ENCODE data around the gene SLC1A2.

The SLC1A2 gene

DNA sequence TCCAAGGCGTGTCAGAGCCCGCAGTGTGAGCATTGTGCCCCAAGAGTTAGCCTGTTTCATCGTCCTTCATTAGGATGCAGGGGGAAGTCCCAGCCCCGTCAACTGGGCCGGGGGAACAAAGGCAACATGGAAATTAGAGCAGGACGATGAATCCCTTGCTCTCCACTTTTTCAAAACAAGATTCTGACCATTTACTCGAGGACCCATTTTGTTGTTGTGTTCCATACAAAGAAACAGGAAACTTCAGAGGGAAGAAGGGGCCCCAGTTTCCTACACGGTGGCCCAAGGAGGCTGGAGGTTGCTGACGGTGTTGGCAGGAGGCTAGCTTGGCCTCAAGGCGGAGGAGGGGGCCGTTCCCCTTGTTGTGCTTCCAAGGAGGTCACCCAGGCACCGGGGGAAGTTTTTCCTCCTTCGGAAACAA, 44.0 kb upstream of the SLC1A2 start:
- no peaks in the 10 kb centered on the region for H4K20me1 ChIP-seq (ENCODE audit: insufficient read depth, low read length, poor library complexity, severe bottlenecking)
- H3K4me3 ChIP-seq (ENCODE audit: low read length, poor library complexity, severe bottlenecking), result no peak overlapping the region
- H2AFZ ChIP-seq (ENCODE audit: low read length), result no peak overlapping the region
- no peaks in the 10 kb centered on the region for H3F3A ChIP-seq (ENCODE audit: low read depth)
- H3K27me3 ChIP-seq (ENCODE audit: insufficient read depth, low read length, poor library complexity, severe bottlenecking), result no peaks in the 10 kb centered on the region
- no peaks in the 10 kb centered on the region for H3K9me3 ChIP-seq (ENCODE audit: insufficient read depth, low read depth, low read length)
- no peak overlapping the region for H3K9ac ChIP-seq (ENCODE audit: low read depth, low read length, poor library complexity, severe bottlenecking)
- no peaks in the 10 kb centered on the region for H3K36me3 ChIP-seq (ENCODE audit: insufficient read depth, low read length)
- H3K9me2 ChIP-seq (replicated peaks; ENCODE audit: low read depth, low read length), result no peaks in the 10 kb centered on the region
- H3K4me2 ChIP-seq (ENCODE audit: low read depth, low read length, poor library complexity, severe bottlenecking), result no peak overlapping the region
- no peaks in the 10 kb centered on the region for H3K4me1 ChIP-seq (ENCODE audit: insufficient read depth, low read length, poor library complexity, severe bottlenecking)
- TF ChIP-seq, protein P1, sequence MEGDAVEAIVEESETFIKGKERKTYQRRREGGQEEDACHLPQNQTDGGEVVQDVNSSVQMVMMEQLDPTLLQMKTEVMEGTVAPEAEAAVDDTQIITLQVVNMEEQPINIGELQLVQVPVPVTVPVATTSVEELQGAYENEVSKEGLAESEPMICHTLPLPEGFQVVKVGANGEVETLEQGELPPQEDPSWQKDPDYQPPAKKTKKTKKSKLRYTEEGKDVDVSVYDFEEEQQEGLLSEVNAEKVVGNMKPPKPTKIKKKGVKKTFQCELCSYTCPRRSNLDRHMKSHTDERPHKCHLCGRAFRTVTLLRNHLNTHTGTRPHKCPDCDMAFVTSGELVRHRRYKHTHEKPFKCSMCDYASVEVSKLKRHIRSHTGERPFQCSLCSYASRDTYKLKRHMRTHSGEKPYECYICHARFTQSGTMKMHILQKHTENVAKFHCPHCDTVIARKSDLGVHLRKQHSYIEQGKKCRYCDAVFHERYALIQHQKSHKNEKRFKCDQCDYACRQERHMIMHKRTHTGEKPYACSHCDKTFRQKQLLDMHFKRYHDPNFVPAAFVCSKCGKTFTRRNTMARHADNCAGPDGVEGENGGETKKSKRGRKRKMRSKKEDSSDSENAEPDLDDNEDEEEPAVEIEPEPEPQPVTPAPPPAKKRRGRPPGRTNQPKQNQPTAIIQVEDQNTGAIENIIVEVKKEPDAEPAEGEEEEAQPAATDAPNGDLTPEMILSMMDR (conservative IDR thresholded peaks at IDR 0.05; ENCODE audit: low read length), result no peak
- no peak for TF ChIP-seq EZH2phosphoT487 (IDR thresholded peaks at IDR 0.05; ENCODE audit: borderline replicate concordance)
- H3K79me2 ChIP-seq (ENCODE audit: insufficient read depth, low read length), result no peaks in the 10 kb centered on the region

DNA sequence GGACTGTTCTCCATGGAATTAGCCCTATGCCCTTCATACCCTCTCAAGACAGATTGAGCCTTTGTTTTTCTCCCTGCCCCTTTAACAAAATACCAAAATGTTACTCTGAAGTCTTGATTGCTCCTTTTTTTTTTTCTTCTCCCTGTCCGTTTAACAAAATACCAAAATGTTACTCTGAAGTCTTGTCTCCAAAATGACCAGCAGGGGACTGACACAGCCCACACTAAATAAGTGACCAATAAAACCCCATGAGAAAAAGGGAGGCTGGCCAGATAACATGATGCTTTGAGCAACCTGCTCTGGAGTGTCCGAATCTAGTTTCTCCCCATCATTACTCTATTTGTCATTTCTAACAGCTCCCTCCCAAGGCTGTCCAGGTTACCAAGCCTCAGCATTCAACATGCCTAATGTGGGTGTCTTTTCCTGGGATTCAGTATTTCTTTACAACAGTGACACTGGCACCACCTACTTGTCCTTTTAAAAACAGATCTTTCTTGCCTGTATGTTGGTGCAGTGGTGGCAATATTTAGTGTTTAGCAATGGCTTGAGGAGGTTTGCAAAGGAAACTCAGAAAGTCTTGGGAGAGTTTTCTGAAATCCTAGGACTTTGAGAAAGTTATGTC, 42.7 kb upstream of the SLC1A2 start:
- no peaks in the 10 kb centered on the region for H3K9me3 ChIP-seq (ENCODE audit: insufficient read depth, low read depth, low read length)
- no peaks in the 10 kb centered on the region for H3K79me2 ChIP-seq (ENCODE audit: insufficient read depth, low read length)
- no peaks in the 10 kb centered on the region for H3F3A ChIP-seq (ENCODE audit: low read depth)
- no peaks in the 10 kb centered on the region for H3K9me2 ChIP-seq (replicated peaks; ENCODE audit: low read depth, low read length)
- no peaks in the 10 kb centered on the region for H4K20me1 ChIP-seq (ENCODE audit: insufficient read depth, low read length, poor library complexity, severe bottlenecking)
- H3K4me3 ChIP-seq (ENCODE audit: low read length, poor library complexity, severe bottlenecking), result no peak overlapping the region
- no peak overlapping the region for H2AFZ ChIP-seq (ENCODE audit: low read length)
- H3K4me2 ChIP-seq (ENCODE audit: low read depth, low read length, poor library complexity, severe bottlenecking), result no peak overlapping the region
- no peaks in the 10 kb centered on the region for H3K4me1 ChIP-seq (ENCODE audit: insufficient read depth, low read length, poor library complexity, severe bottlenecking)
- no peaks in the 10 kb centered on the region for H3K27me3 ChIP-seq (ENCODE audit: insufficient read depth, low read length, poor library complexity, severe bottlenecking)
- H3K36me3 ChIP-seq (ENCODE audit: insufficient read depth, low read length), result no peaks in the 10 kb centered on the region
- TF ChIP-seq, protein P1 (conservative IDR thresholded peaks at IDR 0.05; ENCODE audit: low read length), result no peak
- no peak for TF ChIP-seq EZH2phosphoT487 (IDR thresholded peaks at IDR 0.05; ENCODE audit: borderline replicate concordance)
- no peak overlapping the region for H3K9ac ChIP-seq (ENCODE audit: low read depth, low read length, poor library complexity, severe bottlenecking)

DNA sequence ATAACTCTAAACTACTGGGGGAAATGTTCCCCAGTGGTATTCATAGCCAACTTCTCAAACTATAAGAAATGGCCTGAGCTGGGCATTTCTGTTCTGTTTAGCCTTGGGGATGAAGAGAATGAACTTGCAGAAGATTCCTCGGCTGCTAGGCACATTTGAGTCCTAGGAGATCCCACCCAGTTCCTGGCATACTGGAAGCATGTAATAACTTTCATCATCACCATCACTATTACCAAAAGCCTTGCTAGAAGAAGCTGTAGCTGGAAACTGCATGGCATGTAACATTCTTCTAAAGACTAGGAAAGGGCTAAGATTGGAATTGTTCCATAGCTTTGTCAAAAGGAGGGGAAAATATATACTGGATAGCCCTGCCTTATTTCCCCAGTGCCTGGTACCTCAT, 40.1 kb upstream of the SLC1A2 start:
- Histone ChIP-seq H3K4me1 (ENCODE audit: insufficient read depth, low read length, poor library complexity, severe bottlenecking) (no peaks in the 10 kb centered on the region), H2AFZ (ENCODE audit: low read length) (no peak overlapping the region), H3K4me2 (ENCODE audit: low read depth, low read length, poor library complexity, severe bottlenecking) (no peak overlapping the region), H3K27me3 (ENCODE audit: insufficient read depth, low read length, poor library complexity, severe bottlenecking) (no peaks in the 10 kb centered on the region), H3K9me2 (replicated peaks; ENCODE audit: low read depth, low read length) (no peaks in the 10 kb centered on the region), H4K20me1 (ENCODE audit: insufficient read depth, low read length, poor library complexity, severe bottlenecking) (no peaks in the 10 kb centered on the region), H3K4me3 (ENCODE audit: low read length, poor library complexity, severe bottlenecking) (no peak overlapping the region), H3K79me2 (ENCODE audit: insufficient read depth, low read length) (no peaks in the 10 kb centered on the region), H3F3A (ENCODE audit: low read depth) (no peaks in the 10 kb centered on the region), H3K9ac (ENCODE audit: low read depth, low read length, poor library complexity, severe bottlenecking) (no peak overlapping the region), H3K36me3 (ENCODE audit: insufficient read depth, low read length) (no peaks in the 10 kb centered on the region), H3K9me3 (ENCODE audit: insufficient read depth, low read depth, low read length) (no peaks in the 10 kb centered on the region)
- TF ChIP-seq EZH2phosphoT487 (IDR thresholded peaks at IDR 0.05; ENCODE audit: borderline replicate concordance), result no peak
- TF ChIP-seq, protein P1 (conservative IDR thresholded peaks at IDR 0.05; ENCODE audit: low read length), result no peak

Measured in Loucy (cell line).